Endothelial cell of umbilical vein (primary cell): ENCODE data around the gene ATP2C2. TPM values are rescaled to one million over a fixed set of nuclear protein-coding genes. Genes with fewer than 3 reads are reported as not detected.

Source experiments
- BruUV-seq: library from RNA; stranded (reverse); fragments of 400-500 nt; replicated peaks from 2 replicates; lab custom pipeline; 2021; lab: Mats Ljungman, UMichigan
- CTCF ChIA-PET: fragments of 300-600, 350-600 bp; sonication (Branson Sonifier 250); formaldehyde crosslinking; loops from one replicate; lab custom pipeline; 2021; ENCODE audit warnings: antibody characterized with exemption, inconsistent platforms; lab: Charles Lee
- POLR2A ChIA-PET: fragments of 300-600, 350-600 bp; sonication (Branson Sonifier 250); formaldehyde crosslinking; loops from one replicate; lab custom pipeline; 2021; ENCODE audit warnings: antibody characterized with exemption, inconsistent platforms; lab: Charles Lee
- DNase-seq: peaks from one replicate; pipeline ENCODE4 v3.0.0-alpha.2; 2011; ENCODE audit warnings: low read depth, low spot score
- FAIRE-seq: peaks from 2 replicates; lab custom pipeline; 2011; peaks lifted over from hg19 to GRCh38; lab: Jason Lieb, UNC
- H2AFZ ChIP-seq: 2 replicates; pipeline ENCODE4 v1.6.0; 2012; ENCODE audit warnings: low read depth, low read length, control low read depth, inconsistent platforms
- H3K27ac ChIP-seq: 2 replicates; pipeline ENCODE4 v1.5.1; 2011; ENCODE audit warnings: low read depth, mild to moderate bottlenecking, control low read depth, low read length, moderate library complexity; ENCODE audit not compliant: insufficient read depth
- H3K27me3 ChIP-seq, 2 experiments: 2 replicates each; pipeline versions ENCODE4 v1.6.0 to v1.6.1; 2011; ENCODE audit warnings: low read length in 2 of 2, mixed read lengths in 1 of 2; ENCODE audit not compliant: control insufficient read depth in 2 of 2, insufficient read depth in 2 of 2
- H3K36me3 ChIP-seq, 2 experiments: 2 replicates in 1 of 2; 3 replicates in 1 of 2; pipeline ENCODE4 v1.5.1; 2011; ENCODE audit warnings: low read length in 2 of 2, mild to moderate bottlenecking in 1 of 2, moderate library complexity in 1 of 2; ENCODE audit not compliant: control insufficient read depth in 2 of 2, insufficient read depth in 2 of 2; ENCODE audit errors: extremely low read depth in 1 of 2
- H3K4me1 ChIP-seq: 3 replicates; pipeline ENCODE4 v1.5.1; 2011; ENCODE audit warnings: mild to moderate bottlenecking, low read length; ENCODE audit not compliant: control insufficient read depth, insufficient read depth; ENCODE audit errors: extremely low read depth
- H3K4me2 ChIP-seq: 2 replicates; pipeline ENCODE4 v1.6.1; 2011; ENCODE audit warnings: low read length, control low read depth, mixed read lengths; ENCODE audit not compliant: insufficient read depth
- H3K4me3 ChIP-seq, 3 experiments: fragments of 200-600 bp in 1 of 3; sonication (generic), shearing (Covaris generic) in 1 of 3; replicated peaks in 1 of 3; 2 replicates each; pipeline ENCODE4 v1.5.1; 2011 to 2016; ENCODE audit warnings: control low read depth in 3 of 3, low read length in 3 of 3, mild to moderate bottlenecking in 2 of 3, inconsistent platforms in 1 of 3, low read depth in 1 of 3, moderate library complexity in 1 of 3; ENCODE audit not compliant: insufficient read depth in 1 of 3
- H3K79me2 ChIP-seq: 2 replicates; pipeline ENCODE4 v1.6.0; 2012; ENCODE audit warnings: low read length, inconsistent platforms; ENCODE audit not compliant: control insufficient read depth, insufficient read depth
- H3K9ac ChIP-seq: replicated peaks from 2 replicates; pipeline ENCODE3; 2011; ENCODE audit warnings: low read length, control low read depth; ENCODE audit not compliant: insufficient read depth; ENCODE audit errors: extremely low read depth
- H3K9me1 ChIP-seq: replicated peaks from 3 replicates; pipeline ENCODE4 v1.6.0; 2011; ENCODE audit warnings: mild to moderate bottlenecking, low read length; ENCODE audit not compliant: control insufficient read depth, insufficient read depth; ENCODE audit errors: extremely low read depth
- H3K9me3 ChIP-seq: replicated peaks from 2 replicates; pipeline ENCODE4 v1.5.1; 2012; ENCODE audit warnings: low read length, inconsistent platforms; ENCODE audit not compliant: control insufficient read depth, insufficient read depth
- H4K20me1 ChIP-seq: replicated peaks from 2 replicates; pipeline ENCODE3; 2011; ENCODE audit warnings: mild to moderate bottlenecking, low read length; ENCODE audit not compliant: control insufficient read depth, insufficient read depth; ENCODE audit errors: extremely low read depth
- EZH2 ChIP-seq: IDR thresholded peaks from 2 replicates; pipeline ENCODE4 v1.6.1; 2012; ENCODE audit warnings: borderline replicate concordance, low read depth, mild to moderate bottlenecking, moderate library complexity, low read length, inconsistent platforms; ENCODE audit not compliant: severe bottlenecking
- FOS ChIP-seq: IDR thresholded peaks from 2 replicates; pipeline ENCODE4 v1.6.1; 2011; ENCODE audit warnings: mild to moderate bottlenecking, low read length, moderate library complexity, borderline replicate concordance; ENCODE audit not compliant: insufficient read depth
- GATA2 ChIP-seq: IDR thresholded peaks from 2 replicates; pipeline ENCODE4 v1.7.0; 2011; ENCODE audit warnings: low read depth, mild to moderate bottlenecking, moderate library complexity, mixed read lengths, low read length; ENCODE audit not compliant: insufficient read length, insufficient read depth
- JUN ChIP-seq: IDR thresholded peaks from 2 replicates; pipeline ENCODE4 v1.6.1; 2011; ENCODE audit warnings: borderline replicate concordance, low read depth; ENCODE audit not compliant: insufficient read length, insufficient read depth
- MAX ChIP-seq: IDR thresholded peaks from 2 replicates; pipeline ENCODE4 v1.6.1; 2011; ENCODE audit not compliant: insufficient read depth, insufficient read length
- MYC ChIP-seq: IDR thresholded peaks from one replicate; pipeline ENCODE4 v1.6.1; 2011; ENCODE audit warnings: mild to moderate bottlenecking, low read depth, low read length
- POLR2A ChIP-seq: IDR thresholded peaks from 2 replicates; pipeline ENCODE4 v1.6.1; 2012; ENCODE audit warnings: low read depth, mild to moderate bottlenecking, control low read depth, low read length
- POLR2AphosphoS5 ChIP-seq: IDR thresholded peaks from 2 replicates; pipeline ENCODE4 v1.6.1; 2012; ENCODE audit warnings: low read depth, mild to moderate bottlenecking, control low read depth, low read length, moderate library complexity; ENCODE audit not compliant: insufficient read depth
- dilution Hi-C: fragments of 300-500 bp; cut with MboI; formaldehyde crosslinking; loops from one replicate; pipeline ENCODE4 v1.15.0; 2019; ENCODE audit warnings: low sequenced_read_pairs; ENCODE audit not compliant: extremely low pct_ligation_motif_present
- intact Hi-C: fragments of 100-400 bp; cut with micrococcal nuclease; formaldehyde crosslinking; loops from one replicate; pipeline ENCODE4 v1.10.0; 2022
- polyA plus RNA-seq, 4 experiments: library from polyadenylated mRNA; depleted of rRNA in 3 of 4; stranded (reverse) in 3 of 4; unstranded in 1 of 4; fragments of >200 nt; gene quantifications; 2 replicates each; pipeline versions ENCODE4 v1.2.1 to v1.2.3, GENCODE V29; 2011 to 2012; ENCODE audit warnings: missing spikeins in 1 of 4
- total RNA-seq: library from RNA; stranded (reverse); gene quantifications from 2 replicates; pipeline ENCODE4 v1.2.3, GENCODE V29; 2021
- TF ChIP-seq, protein P1 (sequence below), 2 donors: IDR thresholded peaks; 1 replicate in 1 of 2; 2 replicates in 1 of 2; pipeline ENCODE4 v1.5.1; 2011; ENCODE audit warnings: low read length in 2 of 2, mild to moderate bottlenecking in 2 of 2, moderate library complexity in 2 of 2, control low read depth in 1 of 2, inconsistent platforms in 1 of 2, low read depth in 1 of 2; ENCODE audit not compliant: insufficient read depth in 1 of 2; ENCODE audit errors: extremely low read depth in 1 of 2

Gene ATP2C2
- total and polyA plus RNA-seq, 2 donors (not counting 3 experiments of a cell fraction or from before 2014, with no cell fraction given) = not detected

DNA sequence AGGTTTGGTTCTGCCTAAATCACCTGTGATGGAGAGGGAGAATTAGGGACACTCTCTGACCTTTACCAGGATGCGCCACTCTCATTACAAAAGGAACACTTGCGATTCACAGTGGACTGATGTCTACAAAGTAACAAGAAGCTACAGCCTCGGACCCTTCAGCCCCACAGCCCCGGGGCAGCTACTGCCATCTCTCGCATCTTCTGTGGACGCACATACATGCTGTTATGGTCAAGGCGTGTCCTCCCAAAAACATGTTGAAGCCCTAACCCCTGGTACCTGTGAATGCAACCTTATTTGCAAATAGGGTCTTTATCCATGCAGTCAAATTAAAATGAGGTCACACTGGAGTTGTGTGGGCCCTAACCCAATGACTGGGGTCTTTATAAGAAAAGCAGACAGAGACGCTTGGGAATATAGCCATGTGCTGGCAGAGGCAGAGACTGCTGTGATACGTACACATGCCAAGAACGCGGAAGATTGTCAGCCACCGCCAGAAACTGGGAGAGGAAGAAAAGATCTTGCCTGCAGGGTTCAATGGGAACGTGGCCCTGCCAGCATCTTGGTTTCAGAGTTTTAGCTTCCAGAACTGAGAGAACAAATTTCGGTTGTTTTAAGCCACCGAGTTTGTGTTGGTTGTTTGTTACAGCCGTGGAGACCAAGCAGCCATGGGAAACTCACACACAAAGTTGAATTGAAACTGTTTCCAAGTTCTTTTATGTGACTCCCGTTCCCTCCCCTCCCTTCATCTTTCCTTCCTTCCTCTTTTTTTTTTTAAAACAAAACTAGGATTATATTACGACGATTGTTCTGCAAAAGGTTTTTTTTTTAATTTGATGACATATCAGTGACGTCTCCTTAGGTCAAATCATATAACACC is 23.1 kb downstream of the ATP2C2 start:
- Histone ChIP-seq H3K4me1 (no peaks in the 10 kb centered on the region), H2AFZ (peak overlapping the region; percentile 13), H3K4me3 (no peak overlapping the region), H3K36me3 (no peaks in the 10 kb centered on the region), H3K9me3 (no peaks in the 10 kb centered on the region), H4K20me1 (no peaks in the 10 kb centered on the region), H3K4me2 (peak overlapping the region; percentile 10), H3K79me2 (no peaks in the 10 kb centered on the region), H3K27me3 (no peaks in the 10 kb centered on the region), H3K9me1 (no peaks in the 10 kb centered on the region), H3K27ac (no peak overlapping the region), H3K9ac (no peak overlapping the region)
- ChIA-PET CTCF (no interaction called here), POLR2A (no interaction called here)
- FAIRE-seq (no peak), DNase-seq (no peak)
- intact Hi-C loops (no loop called here), dilution Hi-C loops (no loop called here)
- no TSS peak for BruUV-seq
- TF ChIP-seq MAX (no peak), POLR2AphosphoS5 (no peak), GATA2 (no peak), EZH2 (no peak), JUN (no peak), MYC (no peak), FOS (no peak), POLR2A (no peak)
- TF ChIP-seq, protein P1, sequence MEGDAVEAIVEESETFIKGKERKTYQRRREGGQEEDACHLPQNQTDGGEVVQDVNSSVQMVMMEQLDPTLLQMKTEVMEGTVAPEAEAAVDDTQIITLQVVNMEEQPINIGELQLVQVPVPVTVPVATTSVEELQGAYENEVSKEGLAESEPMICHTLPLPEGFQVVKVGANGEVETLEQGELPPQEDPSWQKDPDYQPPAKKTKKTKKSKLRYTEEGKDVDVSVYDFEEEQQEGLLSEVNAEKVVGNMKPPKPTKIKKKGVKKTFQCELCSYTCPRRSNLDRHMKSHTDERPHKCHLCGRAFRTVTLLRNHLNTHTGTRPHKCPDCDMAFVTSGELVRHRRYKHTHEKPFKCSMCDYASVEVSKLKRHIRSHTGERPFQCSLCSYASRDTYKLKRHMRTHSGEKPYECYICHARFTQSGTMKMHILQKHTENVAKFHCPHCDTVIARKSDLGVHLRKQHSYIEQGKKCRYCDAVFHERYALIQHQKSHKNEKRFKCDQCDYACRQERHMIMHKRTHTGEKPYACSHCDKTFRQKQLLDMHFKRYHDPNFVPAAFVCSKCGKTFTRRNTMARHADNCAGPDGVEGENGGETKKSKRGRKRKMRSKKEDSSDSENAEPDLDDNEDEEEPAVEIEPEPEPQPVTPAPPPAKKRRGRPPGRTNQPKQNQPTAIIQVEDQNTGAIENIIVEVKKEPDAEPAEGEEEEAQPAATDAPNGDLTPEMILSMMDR (IDR thresholded peaks at IDR 0.05; ENCODE audit: extremely low read depth in 1 of 2, insufficient read depth in 1 of 2, low read depth in 1 of 2, low read length in 2 of 2) = no peak
